GM21447 (cell line): ENCODE results near the gene IGFN1.

Source experiments
- ATAC-seq: cut with Tn5 transposase; IDR thresholded peaks from one replicate; pipeline ENCODE4 v1.9.1; 2021; ENCODE audit not compliant: unreplicated experiment

IGFN1 gene

DNA sequence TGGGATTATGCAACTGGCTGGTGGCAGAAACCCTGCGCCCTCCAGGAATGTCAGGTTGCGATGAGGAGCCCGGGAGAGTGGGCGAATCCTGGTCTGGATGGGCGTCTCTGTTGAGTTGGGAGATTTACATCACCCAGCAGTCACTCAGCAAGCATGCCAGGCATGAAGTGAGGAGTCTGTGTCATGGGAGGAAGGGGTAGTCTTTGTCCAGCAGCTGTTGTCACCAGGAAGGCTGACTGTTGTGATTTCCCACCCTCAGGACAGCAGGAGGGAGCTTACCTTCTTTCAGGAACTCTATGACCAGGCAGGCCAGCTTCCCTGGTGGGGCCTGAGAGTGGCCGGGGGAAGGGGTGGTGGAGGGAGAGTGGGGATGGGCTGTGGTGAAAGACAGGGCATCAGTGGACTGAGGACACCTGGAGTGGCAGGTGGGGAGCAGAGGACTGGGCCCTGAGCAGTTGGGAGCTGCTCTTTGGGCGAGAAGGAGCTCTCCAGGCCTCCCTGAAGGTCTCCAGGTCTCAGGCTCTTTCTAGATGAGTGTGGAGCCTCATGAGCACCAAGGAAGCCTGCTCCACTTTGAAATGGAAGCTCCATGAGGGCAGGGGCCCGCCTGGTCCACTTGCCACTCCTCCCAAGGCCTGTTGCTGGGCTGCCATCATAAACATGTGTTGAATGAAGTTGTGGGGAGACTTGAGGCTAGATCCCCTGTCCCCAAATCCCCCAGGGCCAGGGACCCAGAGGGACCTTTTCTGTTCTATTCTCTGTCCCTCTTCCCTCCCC lies 71.3 kb downstream of the IGFN1 start:
- no peak for ATAC-seq

DNA sequence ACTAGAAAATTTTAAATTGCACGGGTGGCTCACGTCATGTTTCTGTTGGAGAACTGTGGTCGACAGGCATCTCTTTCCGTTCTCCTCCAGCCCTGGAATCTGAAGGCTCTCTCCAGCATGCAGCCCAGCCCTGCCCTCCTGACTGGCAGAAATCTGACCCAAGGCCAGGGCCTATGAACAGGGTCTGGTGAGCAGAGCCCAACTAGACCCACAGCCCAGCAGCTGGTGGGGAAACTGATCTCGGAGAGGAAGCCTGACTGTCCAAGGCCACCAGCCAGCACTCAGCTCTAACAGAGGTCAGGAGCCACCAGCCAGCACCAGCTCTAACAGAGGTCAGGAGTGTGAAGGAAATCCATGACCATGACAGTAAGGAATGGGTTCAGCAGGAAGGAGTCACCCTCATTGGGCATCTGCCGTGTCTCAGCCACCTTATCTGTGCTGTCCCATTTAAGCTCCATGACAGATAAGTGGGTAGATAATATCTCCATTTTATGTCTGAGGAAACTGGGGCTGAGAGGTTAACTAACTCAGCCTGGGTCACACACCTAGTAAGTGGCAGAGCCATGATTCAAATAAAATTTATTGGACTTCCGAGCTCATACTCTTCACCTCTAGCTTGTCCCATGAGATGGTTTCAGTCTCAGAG lies 72.5 kb downstream of the IGFN1 start:
- ATAC-seq, result no peak

DNA sequence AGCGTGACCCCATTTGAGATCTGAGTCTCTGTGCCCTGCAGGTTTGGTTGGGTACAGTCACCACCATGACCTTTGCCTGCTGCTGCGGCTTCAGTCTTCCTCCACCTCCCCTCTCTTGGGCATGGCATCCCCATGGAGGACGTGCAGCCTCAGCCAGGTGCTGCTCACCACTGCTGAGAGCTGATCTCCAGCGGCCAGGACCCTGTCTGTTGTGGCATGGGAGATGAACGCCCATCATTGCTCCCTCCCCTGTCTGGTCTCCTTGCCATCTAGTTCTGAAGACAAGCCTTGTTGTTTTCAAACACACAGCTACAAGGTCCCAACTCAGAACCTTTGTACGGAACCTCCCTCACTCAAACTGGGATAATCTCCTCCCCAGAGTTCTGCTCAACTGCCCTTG lies 73.4 kb downstream of the IGFN1 start:
- ATAC-seq, result no peak

DNA sequence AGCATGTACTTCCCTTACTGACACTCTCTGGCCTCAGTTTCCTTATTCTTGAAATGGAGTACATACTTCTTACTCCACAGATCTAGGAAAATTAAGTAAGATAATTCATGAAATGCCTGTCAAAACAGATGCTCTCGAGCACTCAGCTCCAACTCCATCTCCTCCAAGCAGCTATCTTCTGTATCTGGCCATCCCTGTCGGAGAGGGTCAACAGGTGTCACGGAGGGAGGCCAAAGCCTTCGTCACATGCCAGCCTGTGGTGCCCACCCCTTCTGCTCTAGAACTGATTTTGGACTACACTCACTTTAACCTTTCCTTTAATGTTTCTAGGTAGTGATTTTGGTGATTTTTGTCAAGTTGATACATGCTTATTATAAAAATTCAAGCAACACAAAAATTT lies 73.9 kb downstream of the IGFN1 start:
- no peak for ATAC-seq

DNA sequence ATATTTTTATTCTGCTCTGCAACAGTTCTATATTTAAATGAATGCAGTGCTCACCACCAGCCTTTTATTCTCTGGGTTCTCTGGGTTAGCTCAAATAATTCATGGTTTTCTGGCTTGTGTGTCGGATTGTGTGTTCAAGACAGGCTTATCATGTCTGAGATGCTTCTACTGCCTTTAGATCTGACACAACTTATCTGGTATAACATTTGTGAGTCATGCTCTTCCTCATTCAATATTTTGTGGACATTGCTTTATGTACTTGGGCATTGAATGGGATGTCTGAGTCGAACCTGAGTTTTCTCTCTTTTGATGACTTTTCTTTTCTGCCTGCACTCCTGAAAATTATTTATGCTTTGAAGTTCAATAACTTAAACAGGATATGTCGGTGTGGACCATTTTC lies 75.1 kb downstream of the IGFN1 start:
- ATAC-seq, result no peak

GRCh38 chr1:201266276-201266675 lies 75.7 kb downstream of the IGFN1 start:
- no peak for ATAC-seq

DNA sequence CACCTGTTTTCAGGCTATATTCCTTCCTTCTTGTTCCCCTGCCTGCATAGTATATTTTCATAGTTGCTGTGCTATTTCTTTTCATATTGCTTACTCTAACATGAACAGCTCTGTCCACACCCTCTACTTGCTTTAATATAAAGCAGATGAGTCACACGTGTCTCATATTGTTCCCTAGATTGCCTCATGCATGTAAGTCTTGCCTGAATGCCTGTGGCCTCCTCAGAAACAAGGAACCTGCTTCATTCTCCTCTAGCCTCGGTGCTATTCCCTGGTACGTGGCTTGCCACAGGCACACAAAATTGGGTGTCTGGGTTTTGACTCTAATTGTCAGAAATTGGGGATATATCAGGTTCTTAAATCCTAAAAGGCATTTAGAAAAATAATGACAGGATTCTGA lies 76.2 kb downstream of the IGFN1 start:
- ATAC-seq, result no peak

GRCh38 chr1:201267481-201268229 lies 77.0 kb downstream of the IGFN1 start:
- ATAC-seq, result no peak

- no peak for ATAC-seq
These were observed 78.1 kb downstream of the IGFN1 start for GRCh38 chr1:201268604-201269151.

GRCh38 chr1:201269281-201269680 lies 78.7 kb downstream of the IGFN1 start:
- no peak for ATAC-seq

DNA sequence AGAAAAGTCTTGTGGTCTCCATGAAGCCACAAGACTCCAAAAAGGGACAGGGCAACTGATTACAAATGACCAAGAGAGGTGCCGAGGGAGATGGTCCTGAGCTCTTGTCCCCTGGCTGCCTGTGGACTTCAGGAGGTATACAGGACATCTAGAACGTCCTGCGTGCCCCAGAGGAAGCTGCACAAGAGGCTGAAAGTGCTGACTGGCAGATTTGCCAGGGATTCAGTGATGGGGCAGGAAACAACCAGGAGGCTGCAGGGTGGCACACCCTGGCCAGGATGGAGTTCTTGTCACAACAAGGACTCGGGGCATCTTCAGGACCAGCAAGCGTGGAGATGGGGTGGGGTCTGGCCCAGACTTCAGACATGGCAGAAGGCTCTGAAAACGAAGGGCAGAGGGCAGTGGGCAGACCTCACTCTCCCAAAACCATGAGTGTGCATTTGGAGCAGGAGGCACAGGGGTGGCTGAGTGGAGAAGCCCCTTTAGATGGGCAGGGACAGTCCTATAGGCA lies 79.3 kb downstream of the IGFN1 start:
- no peak for ATAC-seq

DNA sequence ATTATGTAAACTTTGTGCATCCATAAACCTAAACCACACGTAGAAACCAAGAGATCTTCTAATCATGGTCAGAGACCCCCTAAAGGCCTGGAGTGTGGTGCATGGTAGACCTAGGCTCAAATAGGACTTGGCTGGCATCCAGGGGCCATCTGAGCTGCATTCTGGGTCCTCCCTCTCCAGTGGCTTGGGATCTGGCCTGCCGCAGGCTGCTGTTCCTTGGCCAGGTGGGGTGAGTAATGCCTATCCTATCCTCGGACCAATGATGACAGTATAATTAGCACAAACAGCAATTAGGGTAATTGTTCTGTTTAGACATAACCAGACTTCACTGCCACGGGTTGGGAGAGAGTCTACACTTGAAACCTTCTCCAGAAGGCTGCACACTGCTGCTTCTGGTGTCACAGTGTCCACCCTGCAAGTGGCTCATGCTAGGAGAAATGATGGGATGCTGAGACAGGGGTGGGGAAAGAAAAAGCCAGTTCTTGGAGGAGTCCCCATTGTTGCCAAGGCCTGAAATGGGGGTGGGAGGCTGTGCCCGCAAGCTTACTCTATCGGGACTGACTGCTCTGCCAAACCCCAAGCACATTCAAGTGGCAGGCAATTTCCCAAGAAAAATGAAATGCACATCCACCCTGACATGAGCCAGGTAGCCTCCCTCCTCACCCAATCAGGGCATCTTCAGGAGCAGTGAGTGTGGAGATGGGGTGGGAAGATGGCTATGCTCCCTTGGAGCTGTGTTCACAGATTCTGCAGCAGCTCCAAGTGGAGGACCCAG lies 80.2 kb downstream of the IGFN1 start:
- no peak for ATAC-seq

DNA sequence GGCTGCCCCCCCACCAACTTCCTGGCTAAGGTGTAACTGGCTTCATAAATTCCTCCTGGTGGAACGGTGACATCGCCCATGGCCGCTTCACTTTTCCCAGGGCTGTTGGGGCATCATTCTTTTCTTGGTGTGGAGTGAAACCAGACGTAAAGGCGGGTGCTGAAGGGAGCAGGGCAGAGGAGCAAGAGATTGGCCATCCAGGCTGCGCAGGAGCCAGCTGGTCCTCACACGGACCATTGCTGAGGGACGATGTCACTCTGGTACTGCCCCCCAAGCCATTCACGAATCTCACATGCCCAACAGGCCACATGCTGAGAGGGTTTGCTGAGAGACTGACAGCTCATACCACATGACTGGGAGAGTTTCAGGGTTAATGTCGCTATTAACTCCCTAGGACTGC lies 82.2 kb downstream of the IGFN1 start:
- no peak for ATAC-seq

DNA sequence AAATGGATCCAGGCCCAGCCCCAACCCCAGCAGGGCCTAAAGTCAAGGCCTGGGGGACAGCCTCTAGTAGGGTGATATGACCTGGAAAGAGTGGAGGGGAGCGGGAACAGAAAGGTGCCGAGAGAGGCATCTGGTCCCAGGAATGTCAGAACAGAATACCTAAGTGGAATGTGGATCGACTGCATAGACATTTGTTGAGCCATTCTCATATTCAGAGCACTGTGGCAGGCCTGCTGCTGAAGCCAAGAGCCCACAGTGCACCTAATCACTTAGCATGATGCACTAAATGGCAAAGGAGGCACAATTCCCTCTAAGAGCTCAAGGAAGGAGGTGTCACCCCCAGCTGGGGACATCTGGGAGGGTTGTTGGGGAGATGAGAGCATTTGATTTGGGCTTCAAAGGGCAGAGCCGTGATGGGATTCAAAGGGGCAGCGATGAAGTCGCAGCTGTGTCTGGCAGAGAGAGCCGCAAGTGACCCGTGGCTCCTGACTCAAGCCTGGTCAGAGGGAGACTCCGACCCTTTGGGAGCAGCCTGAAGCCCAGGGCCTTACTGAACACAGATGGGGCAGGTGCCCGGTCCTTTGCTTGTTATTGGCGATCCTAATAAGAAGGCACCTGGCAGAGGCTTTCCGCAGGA lies 84.1 kb downstream of the IGFN1 start:
- no peak for ATAC-seq

GRCh38 chr1:201275253-201275666 lies 84.6 kb downstream of the IGFN1 start:
- no peak for ATAC-seq

DNA sequence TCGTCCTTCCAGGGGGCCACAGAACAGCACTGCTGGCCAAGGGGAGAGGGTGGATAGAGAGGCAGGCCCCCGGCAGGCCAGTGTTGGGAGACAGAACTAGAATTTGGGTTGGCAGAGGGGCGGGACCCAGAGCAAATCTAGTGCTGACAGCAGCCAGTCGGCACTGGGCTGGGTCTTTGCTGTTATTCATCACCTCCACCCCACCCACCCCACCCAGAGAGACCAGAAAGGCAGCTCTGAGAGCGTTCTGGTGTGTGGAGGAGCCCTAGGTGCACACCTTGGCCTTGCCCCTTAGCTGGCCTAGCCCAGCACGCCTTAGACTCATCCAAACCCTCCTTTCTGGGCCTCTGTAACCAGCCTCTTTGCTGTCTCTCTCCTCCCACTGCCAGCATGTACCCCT lies 86.3 kb downstream of the IGFN1 start:
- ATAC-seq, result no peak

DNA sequence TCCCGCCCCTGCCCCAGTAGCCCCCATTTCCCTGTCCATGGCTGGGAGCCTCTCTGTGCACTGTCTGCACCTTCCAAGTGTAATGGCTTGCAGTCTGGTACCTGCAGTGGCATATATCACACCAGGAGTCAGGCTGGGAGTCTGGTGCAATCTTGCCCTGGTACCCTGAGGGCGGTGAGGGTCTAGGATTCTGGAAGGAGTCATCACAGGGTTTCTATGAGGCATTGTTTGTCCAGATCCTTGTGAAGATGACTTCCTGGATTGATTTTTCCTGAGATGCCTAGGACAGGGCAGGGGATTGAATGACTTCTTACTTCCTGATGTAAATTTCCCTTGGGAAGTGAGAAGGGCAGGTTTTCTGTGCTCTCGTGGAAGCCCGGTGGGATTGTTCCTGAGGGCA lies 86.8 kb downstream of the IGFN1 start:
- ATAC-seq, result no peak
